Lower leg skin (tissue), 4 donors: ENCODE results near the gene ADAMTS17. TPM values are rescaled to one million over a fixed set of nuclear protein-coding genes. Genes with fewer than 3 reads are reported as not detected.

Experiments
- DNase-seq, 2 donors: peaks; one replicate each; pipeline ENCODE4 v3.0.0-alpha.2; 2019; ENCODE audit warnings: low spot score in 2 of 2
- H3K4me3 ChIP-seq: fragments of 200-600 bp; sonication (generic); 2 replicates; pipeline ENCODE4 v1.5.1; 2017; ENCODE audit warnings: mild to moderate bottlenecking, low read depth; ENCODE audit not compliant: poor library complexity, severe bottlenecking
- CTCF ChIP-seq, 3 donors: fragments of 450-650 bp; IDR thresholded peaks; one replicate each; pipeline ENCODE4 v1.5.1; 2016; ENCODE audit warnings: antibody characterized with exemption in 3 of 3, mild to moderate bottlenecking in 3 of 3, moderate library complexity in 2 of 3
- POLR2A ChIP-seq, 2 donors: fragments of 450-650 bp; IDR thresholded peaks; one replicate each; pipeline ENCODE4 v1.6.1; 2016 to 2017; ENCODE audit warnings: antibody characterized with exemption in 2 of 2, mild to moderate bottlenecking in 1 of 2, moderate library complexity in 1 of 2
- whole genome bisulfite sequencing, 2 donors: methylation state at CpG; one replicate each; pipeline ENCODE4 v1.1.5; 2018; 5-methylcytosine and 5-hydroxymethylcytosine counted together
- intact Hi-C: fragments of 100-400 bp; cut with DNase I; formaldehyde crosslinking; loops from one replicate; pipeline ENCODE4 v1.15.0; 2023; ENCODE audit warnings: low total_unique reads
- total RNA-seq, 4 donors: library from RNA; depleted of rRNA; stranded (reverse); fragments of >200 nt; gene quantifications; one replicate each; pipeline ENCODE4 v1.1.0, GENCODE V29; 2016

ADAMTS17 gene
- total RNA-seq, 4 donors from 2014 or later = 3.5 to 7.8 (median 3.9) TPM

DNA sequence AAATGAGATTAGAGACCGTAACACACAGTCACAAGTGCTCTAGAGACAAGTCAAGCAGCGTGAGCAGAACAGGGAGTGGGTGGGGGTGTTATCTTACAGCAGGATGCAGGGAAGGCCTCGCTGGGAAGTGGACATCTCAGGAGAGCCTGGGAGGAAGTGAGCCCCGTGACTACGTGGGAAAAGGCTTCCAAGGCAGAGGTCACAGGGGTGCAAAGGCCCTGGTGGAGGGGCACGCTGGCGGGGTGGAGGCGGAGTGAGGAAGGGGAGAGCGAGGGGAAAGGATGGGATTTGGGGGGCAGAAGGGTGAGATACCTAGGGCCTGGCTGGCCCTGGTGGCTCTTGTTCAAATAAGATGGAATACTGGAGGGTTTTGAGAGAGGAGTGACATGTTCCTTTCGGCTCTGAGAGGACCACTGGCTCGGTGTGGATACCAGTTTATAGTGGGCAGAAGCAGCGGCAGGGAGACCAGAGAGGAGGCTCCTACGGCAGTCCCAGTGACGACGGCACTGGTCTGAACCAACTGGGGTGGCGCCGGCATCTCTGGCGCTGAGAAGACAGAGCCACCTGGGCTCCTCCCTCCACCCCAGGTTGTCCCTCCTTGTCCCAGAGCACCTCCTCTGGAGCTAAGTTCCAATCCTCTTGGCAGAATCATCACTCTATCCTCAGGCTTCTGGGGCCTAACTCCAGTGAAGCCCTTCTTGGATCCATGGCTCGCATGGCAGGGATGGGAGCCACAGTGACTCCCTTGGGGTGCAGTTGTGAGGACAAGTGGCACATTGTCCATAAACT, 342.3 kb downstream of the ADAMTS17 start:
- intact Hi-C loops = no loop called here
- H3K4me3 ChIP-seq = no peak overlapping the region
- 91 to 93% methylated on average over 19 of the region's 19 CpGs for WGBS, 2 donors
- TF ChIP-seq CTCF (IDR thresholded peaks at IDR 0.05) = no peak
- TF ChIP-seq POLR2A (IDR thresholded peaks at IDR 0.05) = no peak
- DNase-seq = peak in 1 of 2 donors; percentile 81

GRCh38 chr15:99998661-99999101, 343.1 kb downstream of the ADAMTS17 start:
- intact Hi-C loops = no loop called here
- no peak overlapping the region for H3K4me3 ChIP-seq
- WGBS, 2 donors = 61 to 74% methylated on average over 12 of the region's 12 CpGs
- no peak for TF ChIP-seq POLR2A (IDR thresholded peaks at IDR 0.05)
- TF ChIP-seq CTCF (IDR thresholded peaks at IDR 0.05) = no peak
- peak; percentile 29 to 89 for DNase-seq

GRCh38 chr15:99997112-99997651, 344.6 kb downstream of the ADAMTS17 start:
- WGBS, 2 donors = 85 to 88% methylated on average over 16 to 22 of the region's 22 CpGs
- H3K4me3 ChIP-seq = no peak overlapping the region
- TF ChIP-seq POLR2A (IDR thresholded peaks at IDR 0.05) (no peak), CTCF (IDR thresholded peaks at IDR 0.05) (no peak)
- intact Hi-C loops = no loop called here
- peak in 1 of 2 donors; percentile 65 for DNase-seq

DNA sequence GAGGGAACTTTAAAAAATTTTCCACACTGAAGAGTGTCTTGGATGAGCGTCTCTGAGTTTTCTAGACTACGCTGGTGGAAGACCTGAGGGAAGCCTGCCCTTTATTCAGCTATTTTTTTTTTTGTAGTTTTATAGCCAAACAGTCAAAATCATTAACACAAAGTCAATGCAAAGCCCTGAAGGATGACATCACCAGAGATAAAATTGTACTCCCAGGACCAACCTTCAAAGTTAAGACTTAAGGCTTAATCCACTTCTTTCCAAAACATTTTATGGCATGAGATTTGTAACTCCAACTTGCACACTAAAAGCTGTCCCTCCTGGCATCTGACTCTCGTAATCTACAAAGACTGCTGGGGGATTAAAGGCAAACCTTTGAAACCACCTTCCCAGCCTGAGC, 345.1 kb downstream of the ADAMTS17 start:
- no peak overlapping the region for H3K4me3 ChIP-seq
- no peak for DNase-seq
- 92 to 96% methylated on average over 3 of the region's 3 CpGs for WGBS, 2 donors
- TF ChIP-seq POLR2A (IDR thresholded peaks at IDR 0.05) (no peak), CTCF (IDR thresholded peaks at IDR 0.05) (no peak)
- intact Hi-C loops = no loop called here

DNA sequence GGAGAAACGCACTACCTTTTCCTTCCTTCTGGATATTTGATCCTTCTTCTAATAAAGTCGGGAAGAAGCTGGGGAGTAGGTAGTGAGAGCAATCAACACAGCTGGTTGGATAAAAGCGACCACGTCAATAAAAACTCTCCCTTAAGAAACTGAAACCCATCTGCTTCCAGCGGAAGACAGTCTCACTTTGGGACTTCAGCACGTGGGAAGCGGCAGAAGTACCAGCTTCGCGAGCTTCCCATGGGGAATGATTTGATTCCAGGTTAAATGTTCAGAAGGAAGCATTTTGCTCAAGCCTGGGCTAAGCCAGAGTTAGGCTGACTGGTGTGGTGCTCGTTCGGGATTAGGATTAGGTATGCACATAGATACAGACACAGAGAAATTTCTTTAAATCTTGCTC, 346.2 kb downstream of the ADAMTS17 start:
- intact Hi-C loops = no loop called here
- H3K4me3 ChIP-seq = no peak overlapping the region
- 82% methylated on average over 11 of the region's 11 CpGs for WGBS, 2 donors
- TF ChIP-seq CTCF (IDR thresholded peaks at IDR 0.05) (no peak), POLR2A (IDR thresholded peaks at IDR 0.05) (no peak)
- peak in 1 of 2 donors; percentile 42 for DNase-seq
